DOHH2 (cell line): ENCODE data around the gene FSD1L.

Experiments used
- EZH2phosphoT487 ChIP-seq: fragments of 200-600 bp; sonication (generic); IDR thresholded peaks from 2 replicates; pipeline ENCODE4 v1.6.1; 2017; ENCODE audit warnings: borderline replicate concordance, mild to moderate bottlenecking, antibody characterized with exemption, low read length, moderate library complexity, mixed read lengths
- TF ChIP-seq, protein P1 (sequence below): fragments of 200-600 bp; sonication (generic); IDR thresholded peaks from one replicate; pipeline ENCODE4 v1.5.1; 2014; ENCODE audit warnings: antibody characterized with exemption, mild to moderate bottlenecking, low read depth, low read length; ENCODE audit not compliant: poor library complexity, severe bottlenecking

GRCh38 chr9:105510024-105510423, 62.2 kb downstream of the FSD1L start:
- TF ChIP-seq, protein P1, sequence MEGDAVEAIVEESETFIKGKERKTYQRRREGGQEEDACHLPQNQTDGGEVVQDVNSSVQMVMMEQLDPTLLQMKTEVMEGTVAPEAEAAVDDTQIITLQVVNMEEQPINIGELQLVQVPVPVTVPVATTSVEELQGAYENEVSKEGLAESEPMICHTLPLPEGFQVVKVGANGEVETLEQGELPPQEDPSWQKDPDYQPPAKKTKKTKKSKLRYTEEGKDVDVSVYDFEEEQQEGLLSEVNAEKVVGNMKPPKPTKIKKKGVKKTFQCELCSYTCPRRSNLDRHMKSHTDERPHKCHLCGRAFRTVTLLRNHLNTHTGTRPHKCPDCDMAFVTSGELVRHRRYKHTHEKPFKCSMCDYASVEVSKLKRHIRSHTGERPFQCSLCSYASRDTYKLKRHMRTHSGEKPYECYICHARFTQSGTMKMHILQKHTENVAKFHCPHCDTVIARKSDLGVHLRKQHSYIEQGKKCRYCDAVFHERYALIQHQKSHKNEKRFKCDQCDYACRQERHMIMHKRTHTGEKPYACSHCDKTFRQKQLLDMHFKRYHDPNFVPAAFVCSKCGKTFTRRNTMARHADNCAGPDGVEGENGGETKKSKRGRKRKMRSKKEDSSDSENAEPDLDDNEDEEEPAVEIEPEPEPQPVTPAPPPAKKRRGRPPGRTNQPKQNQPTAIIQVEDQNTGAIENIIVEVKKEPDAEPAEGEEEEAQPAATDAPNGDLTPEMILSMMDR: no peak
- no peak for TF ChIP-seq EZH2phosphoT487
